Activated T-cell treated with anti-CD3 and anti-CD28 coated beads, Interleukin-2, amount 50 U/mL, for 48 hours (primary cell): ENCODE results near the gene AKR1C3.
"Not testable (repeated sequence)": the region's sequence is repeated elsewhere in the genome, so short reads cannot be mapped to it uniquely, and the experiment has no call there.

Source experiments
- DNase-seq, 2 experiments: peaks; one replicate each; pipeline ENCODE4 v3.0.0-alpha.2; 2020

AKR1C3 gene

DNA sequence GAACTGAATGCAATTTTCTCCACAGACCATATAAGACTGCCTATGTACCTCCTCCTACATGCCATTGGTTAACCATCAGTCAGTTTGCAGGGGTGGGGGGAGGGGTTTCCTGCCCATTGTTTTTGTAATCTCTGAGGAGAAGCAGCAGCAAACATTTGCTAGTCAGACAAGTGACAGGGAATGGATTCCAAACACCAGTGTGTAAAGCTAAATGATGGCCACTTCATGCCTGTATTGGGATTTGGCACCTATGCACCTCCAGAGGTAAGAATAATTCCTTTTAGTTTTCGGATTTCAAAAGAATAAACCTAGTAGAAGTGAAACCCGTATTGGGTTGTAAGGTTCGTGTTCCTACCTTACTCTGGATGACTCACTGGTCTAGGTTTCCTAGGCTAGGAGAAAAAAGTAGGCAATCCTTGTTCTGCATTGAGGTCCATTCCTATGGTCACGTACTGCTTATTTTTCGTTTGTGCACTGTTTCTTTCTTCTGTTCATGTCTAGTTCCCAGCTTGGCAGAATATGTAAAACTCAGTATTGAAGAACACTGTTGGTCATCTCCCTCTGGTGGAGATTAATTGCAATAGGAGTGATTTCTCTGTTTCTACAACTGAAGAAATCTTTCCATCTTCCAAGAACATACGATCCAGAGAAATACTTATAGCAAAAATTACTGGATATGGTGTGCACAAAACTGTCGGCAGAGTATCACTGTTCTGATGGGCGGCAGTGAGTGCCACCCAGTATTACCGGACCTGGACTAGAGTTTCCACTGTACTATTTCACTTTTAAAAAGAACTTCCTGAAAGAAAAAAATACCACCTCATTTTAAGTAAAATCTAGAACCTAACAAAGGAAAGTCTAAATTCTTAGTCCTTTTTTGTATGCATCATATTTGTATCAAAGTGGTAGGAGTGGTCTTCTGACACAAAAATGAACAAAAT lies at the start of gene AKR1C3:
AKR1C3 (plus strand) TSS at position 150 of the 941 bp plus-strand sequence; CDS start at position 181, 31 bp downstream.
- DNase-seq: no peak

- DNase-seq: no peak
Observed at GRCh38 chr10:5045095-5045494, 49.1 kb upstream of the AKR1C3 start.

DNA sequence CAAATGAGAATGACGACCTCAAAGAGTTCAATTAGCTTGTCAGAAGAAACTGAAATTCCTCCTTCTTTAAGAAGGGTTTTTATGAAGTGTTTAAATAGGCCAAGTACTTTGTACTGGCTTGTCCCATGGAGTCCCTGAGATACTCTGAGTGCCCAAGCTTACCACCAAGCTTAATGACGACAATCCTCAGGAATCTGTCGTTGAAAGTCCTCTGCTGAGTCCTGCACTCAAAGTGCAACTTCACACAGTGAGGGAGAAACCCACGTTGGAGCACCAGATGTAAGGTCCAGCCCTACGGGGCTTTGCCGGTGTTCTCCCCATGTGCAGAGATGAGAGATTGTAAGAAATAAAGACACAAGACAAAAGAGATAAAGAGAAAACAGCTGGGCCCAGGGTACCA lies 47.8 kb upstream of the AKR1C3 start:
- DNase-seq: no peak

DNA sequence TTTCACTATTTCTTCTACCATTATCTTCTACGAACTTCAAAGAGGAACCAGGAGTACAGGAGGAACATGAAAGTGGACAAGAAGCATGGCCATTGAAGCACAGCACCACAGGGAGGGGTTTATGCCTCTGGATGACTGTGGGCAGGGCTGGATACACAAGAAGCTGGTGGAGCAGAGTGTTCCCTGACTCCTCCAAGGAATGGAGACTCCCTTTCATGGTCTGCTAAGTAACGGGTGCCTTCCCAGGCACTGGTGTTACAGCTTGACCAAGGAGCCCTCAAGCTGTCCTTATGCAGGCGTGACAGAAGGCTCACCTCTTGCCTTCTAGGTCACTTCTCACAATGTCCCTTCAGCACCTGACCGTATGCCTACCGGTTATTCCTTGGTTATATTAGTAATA lies 47.2 kb upstream of the AKR1C3 start:
- not testable (repeated sequence) for DNase-seq

DNA sequence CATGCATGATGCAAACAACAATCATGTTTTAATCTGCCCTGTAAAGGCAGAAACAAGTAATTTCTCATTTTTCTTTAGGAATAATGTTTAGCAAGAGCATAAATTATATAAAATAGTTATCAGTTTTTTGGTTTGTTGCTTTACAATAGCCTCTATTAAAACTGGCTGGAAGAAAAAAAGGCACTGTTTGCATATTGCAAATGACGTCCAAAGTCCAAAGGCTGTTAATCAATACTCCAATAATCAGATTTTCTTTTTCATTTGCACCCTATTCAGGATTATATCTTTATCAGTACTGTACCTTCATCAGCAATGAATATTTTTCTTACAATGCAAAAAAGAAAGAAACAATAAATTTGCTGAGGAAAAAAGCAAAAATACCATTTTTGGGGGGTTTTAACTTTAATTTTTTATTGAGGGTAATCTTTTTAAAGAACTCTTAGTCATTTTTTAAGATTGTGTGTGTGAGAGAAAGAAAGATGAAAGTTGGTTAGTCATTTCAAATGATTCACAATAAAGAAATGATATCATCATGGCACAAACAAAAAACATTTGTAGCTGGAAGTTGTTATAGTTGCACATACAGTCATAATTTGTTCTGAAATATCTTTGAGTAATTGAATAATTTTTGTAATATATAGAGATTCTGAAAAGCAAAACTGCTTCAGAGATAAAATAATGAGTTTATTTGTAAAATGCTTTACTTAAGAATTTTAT lies 46.1 kb upstream of the AKR1C3 start:
- DNase-seq: no peak

GRCh38 chr10:5052951-5053500 lies 41.2 kb upstream of the AKR1C3 start:
- DNase-seq: not testable (repeated sequence)

DNA sequence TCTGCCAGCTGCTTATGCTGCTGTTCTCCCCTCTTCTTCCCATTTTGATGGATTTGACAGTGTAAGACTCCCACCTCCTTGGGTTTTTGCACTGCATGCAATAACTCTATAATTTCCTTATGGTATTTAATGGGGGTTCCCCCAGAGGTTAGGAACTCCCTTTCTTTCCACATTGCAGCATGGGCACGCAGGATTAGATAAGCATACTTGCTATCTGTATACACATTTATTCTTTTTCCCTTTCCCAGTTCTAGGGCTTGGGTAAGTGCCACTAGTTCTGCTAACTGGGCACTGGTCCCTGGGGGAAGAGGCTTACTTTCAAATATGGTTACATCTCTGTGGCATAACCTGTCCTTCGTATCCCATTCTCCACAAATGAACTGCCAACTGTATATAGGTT lies 39.4 kb upstream of the AKR1C3 start:
- DNase-seq: not testable (repeated sequence)

- not testable (repeated sequence) for DNase-seq
Observed at GRCh38 chr10:5059267-5059666, 34.9 kb upstream of the AKR1C3 start.

- DNase-seq: not testable (repeated sequence)
Observed at GRCh38 chr10:5060791-5061190, 33.4 kb upstream of the AKR1C3 start.

DNA sequence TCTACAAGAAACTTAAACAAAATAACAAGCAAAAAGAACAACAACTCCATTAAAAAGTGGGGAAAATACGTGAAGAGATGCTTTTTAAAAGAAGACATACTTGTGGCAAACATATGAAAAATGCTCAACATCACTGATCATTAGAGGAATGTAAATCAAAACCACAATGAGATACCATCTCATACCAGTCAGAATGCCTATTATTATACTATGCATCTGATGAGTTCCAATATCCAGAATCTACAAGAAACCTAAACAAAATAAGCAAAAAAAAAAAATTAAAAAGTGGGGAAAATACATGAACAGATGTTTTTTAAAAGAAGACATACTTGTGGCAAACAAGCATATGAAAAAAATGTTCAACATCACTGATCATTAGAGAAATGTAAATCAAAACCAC lies 29.6 kb upstream of the AKR1C3 start:
- no peak for DNase-seq

DNA sequence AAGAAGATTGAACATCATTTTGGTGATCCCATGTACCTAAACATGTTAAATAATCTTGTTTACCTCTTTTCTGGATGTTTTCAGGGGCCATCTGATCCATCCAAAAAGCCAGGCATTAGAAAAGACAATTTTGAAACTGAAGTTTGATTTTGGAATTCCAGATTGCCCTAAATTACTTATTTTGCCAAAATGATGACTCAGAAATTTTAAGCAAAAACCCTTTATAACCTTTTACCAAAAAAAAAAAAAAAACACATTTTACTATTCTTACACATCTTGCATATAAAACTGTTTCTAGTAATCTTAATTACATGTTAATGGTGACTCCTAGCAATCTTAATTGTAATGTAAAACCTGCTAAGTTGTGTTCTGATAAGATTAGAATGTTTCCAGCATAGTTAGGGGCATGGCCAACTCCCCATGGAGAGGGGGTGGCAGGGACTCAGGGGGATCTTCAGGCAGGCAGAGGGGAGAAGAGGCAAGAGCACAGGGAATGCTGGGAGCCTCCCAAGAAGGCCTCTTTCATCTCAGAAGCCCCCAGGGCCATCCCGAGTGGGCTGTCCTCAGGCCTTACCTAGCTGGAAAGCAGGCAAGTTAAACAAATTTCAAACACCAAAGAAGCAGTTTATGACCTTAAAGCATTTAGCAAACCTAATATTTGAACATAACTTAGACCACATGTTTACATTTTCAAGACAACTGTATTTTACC lies 25.8 kb upstream of the AKR1C3 start:
- no peak for DNase-seq

GRCh38 chr10:5070648-5071410 lies 23.4 kb upstream of the AKR1C3 start:
- DNase-seq: no peak

GRCh38 chr10:5071411-5072198 lies 22.6 kb upstream of the AKR1C3 start:
- no peak for DNase-seq

GRCh38 chr10:5073659-5074058 lies 20.6 kb upstream of the AKR1C3 start:
- no peak for DNase-seq

GRCh38 chr10:5076615-5077014 lies 17.6 kb upstream of the AKR1C3 start:
- no peak for DNase-seq

DNA sequence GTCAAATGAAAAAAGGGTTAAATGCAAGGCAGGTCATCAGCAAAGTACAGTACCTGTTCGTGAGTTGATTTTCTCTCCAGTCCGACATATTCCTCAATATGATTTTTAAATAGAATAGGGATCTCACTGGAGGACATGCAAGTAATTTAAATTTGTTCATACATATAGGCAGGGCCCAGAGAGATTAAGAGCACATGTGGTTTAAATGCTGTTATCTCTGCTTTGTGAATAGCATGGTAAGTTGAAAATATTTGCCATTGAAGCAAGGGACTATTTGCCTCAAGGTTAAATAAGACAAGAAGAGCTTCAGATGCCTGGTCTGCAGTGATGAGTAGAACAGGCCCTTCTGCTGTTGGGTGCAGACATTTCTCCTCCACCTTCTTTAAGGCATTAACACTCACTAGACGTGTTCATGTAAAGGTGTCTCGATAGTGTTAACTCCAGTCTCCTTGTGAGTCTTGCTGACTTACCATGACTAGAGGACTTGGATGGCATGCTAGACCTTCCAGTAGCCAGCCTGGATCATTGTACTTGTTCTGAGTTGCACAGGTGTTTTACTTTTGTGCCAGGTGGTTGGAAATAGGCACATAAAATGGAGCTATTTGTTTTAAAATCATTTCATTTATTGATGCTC lies 15.6 kb upstream of the AKR1C3 start:
- no peak for DNase-seq

DNA sequence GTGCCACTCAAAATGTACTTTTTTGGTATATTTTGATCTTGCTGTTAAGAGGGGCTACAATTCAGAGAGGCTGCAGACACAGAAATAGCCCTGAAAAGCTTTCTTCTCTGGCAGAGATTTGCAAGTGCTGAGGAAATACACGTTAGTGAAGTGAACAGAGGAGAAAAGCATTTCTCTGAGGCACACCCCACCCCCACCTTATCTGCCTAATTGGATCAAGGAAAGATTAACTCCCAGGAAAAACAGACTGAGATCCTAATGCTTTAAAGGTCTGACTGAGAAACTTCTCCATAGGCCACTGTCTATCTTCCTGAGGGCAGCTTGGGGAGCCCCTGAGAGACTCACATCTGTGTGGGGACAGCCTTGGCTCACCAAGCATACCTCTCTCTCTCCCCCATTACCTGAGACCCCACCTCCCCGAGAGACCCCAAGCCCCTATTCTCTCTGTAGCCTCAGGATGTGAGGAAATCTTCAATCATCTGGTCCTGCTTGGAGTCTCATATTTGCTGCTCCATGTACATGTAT lies 14.8 kb upstream of the AKR1C3 start:
- DNase-seq: no peak

DNA sequence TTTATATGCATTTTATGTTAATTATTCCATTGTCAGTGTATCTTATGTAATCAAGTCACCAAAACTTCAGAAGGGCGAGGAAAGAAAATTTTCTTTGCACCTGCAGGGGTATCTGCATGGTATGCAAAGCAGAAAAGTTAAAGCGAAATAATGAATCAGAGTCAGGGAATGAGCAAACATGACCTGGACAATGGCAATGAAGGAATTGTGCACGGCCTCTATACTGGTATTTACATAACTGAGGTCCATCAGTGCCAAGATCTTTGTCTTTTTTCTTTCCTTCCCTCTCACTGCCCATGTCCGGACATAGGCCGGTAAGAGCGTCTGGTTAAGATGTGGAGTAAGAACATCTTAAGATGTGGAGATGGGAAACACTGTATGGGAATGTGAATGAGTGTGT lies 14.4 kb upstream of the AKR1C3 start:
- DNase-seq: no peak

DNA sequence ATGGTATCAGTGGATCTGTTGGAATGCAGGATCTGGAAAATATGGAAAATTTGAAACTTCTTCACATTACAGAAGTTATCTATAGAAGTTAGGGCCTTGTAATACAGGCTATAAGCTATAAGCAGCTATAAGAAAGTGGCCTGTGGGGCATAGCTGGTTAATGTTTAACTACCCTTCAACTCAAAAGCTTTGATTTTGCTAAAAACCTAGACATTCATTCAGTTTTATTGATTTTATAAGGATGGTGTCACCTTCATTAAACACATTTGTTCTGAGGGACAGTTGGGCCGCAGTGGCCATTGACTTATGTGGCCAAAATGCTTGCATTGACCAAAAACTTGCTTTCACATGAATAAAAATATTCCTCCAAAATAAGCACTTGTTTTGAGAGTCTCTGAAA lies 13.1 kb upstream of the AKR1C3 start:
- no peak for DNase-seq

DNA sequence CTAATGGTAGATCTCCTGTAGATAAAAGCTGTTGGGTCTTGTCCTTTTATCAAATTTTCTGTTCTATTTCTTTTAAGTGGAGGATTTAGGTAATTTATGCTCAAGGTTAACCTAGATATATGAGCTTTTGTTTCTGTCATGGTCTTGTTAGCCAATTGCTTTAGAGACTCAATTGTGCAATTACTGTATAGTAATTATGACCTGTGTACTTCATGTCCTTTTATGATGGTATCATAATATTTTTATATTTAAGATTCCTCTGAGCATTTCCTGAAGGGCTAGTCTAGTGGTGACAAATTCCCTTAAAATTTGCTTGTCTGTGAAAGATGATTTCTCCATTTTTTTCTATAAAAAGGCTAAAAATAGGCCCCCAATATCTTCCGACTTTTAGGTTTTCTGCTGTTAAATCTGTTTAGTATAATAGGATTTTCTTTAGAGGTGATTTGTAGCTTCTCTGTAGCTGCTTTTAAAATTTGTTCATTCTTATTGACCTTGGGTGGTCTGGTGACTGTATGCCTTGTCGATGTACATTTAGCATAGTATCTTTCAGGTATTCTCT lies 5.4 kb upstream of the AKR1C3 start:
- DNase-seq: no peak
